VCaP (cell line): Measurements from ENCODE around the gene SLC29A1.
A peak's percentile ranks its signal among the peaks of the same experiment; 100 is the strongest.

Experiments used
- H3K27ac ChIP-seq: fragments of 450-650 bp; 2 replicates; pipeline ENCODE4 v1.5.1; 2017
- TF ChIP-seq, protein P1 (sequence below): fragments of 450-650 bp; conservative IDR thresholded peaks from 2 replicates; pipeline ENCODE4 v1.5.1; 2017; ENCODE audit warnings: mild to moderate bottlenecking, moderate library complexity

Gene SLC29A1

DNA sequence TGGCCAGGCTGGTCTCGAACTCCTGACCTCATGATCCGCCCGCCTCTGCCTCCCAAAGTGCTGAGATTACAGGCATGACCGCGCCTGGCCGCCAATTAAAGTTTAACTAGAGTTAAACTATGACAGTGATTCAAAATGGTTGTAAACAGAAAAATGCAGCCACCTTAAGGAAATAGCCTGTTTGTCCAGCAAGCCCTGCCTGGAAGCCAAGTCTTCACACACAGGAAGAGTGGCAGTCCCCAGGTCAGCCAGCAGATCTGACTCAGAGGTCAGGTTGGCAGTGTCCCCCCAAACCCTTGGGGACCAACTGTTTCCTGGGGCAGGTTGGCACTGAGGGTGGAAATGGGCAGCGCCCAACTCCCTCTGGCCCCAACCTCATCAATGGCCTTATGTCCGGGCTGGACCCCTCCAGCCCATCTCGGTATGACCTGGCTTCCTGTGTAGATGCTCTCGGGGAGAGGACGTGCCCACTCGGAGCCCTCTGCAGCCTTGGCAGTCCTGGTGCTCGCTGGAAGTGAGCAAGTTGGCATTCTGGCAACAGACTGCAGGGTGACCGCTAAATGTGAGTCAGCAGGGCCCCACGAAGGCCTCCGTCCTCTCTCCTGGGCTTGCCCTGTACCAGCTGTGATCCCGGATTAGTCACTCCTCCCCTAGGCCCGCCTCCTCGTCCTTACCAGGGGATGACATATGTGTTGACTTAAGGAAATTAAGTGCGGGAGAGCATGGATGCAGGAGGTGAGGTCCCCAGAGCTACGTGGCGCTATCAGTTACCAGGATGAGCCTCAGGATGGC is 13.8 kb downstream of the SLC29A1 start:
- TF ChIP-seq, protein P1, sequence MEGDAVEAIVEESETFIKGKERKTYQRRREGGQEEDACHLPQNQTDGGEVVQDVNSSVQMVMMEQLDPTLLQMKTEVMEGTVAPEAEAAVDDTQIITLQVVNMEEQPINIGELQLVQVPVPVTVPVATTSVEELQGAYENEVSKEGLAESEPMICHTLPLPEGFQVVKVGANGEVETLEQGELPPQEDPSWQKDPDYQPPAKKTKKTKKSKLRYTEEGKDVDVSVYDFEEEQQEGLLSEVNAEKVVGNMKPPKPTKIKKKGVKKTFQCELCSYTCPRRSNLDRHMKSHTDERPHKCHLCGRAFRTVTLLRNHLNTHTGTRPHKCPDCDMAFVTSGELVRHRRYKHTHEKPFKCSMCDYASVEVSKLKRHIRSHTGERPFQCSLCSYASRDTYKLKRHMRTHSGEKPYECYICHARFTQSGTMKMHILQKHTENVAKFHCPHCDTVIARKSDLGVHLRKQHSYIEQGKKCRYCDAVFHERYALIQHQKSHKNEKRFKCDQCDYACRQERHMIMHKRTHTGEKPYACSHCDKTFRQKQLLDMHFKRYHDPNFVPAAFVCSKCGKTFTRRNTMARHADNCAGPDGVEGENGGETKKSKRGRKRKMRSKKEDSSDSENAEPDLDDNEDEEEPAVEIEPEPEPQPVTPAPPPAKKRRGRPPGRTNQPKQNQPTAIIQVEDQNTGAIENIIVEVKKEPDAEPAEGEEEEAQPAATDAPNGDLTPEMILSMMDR: no peak
- H3K27ac ChIP-seq: peak overlapping the region; percentile 87

DNA sequence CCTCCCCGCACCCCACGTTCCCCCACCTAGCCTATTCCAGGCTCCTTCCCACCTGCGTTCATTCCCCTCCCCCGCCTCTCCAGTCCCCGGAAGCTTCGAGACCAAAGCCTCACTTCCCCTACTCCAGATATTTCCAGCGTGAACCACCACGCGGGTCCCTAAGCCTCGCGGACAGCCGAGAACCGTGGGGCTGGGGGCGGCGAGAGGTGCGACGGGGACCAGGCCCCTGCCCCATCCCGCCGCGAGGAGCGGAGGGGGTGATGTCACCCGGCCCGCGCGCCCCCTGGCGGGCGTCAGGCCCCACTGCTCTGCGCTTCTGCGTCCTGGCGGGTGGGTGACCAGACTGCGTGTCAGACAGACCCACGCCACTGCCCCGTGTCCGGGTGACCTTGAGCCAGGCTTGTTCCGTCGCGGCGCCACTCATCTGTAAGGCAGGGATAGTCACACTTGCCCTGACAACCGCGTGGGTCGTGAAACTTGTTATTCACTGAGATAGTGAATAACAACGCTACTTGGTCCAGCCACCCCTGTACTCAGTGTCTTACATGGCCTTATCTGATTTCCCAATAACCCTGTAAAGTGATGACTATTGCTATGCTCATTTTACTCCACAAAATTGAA is 14.5 kb downstream of the SLC29A1 start:
- TF ChIP-seq, protein P1: peak; percentile 99
- peak overlapping the region; percentile 87 for H3K27ac ChIP-seq

- peak overlapping the region; percentile 87; the same call in 1 of the 2 replicates for H3K27ac ChIP-seq
- TF ChIP-seq, protein P1: no peak
These were observed 15.4 kb downstream of the SLC29A1 start for GRCh38 chr6:44238687-44239350.

- H3K27ac ChIP-seq: no peak overlapping the region
- TF ChIP-seq, protein P1: no peak
These were observed 19.9 kb downstream of the SLC29A1 start for GRCh38 chr6:44243345-44243744.

GRCh38 chr6:44245391-44245911 is 22.1 kb downstream of the SLC29A1 start:
- H3K27ac ChIP-seq: peak overlapping the region; percentile 95
- TF ChIP-seq, protein P1: no peak

DNA sequence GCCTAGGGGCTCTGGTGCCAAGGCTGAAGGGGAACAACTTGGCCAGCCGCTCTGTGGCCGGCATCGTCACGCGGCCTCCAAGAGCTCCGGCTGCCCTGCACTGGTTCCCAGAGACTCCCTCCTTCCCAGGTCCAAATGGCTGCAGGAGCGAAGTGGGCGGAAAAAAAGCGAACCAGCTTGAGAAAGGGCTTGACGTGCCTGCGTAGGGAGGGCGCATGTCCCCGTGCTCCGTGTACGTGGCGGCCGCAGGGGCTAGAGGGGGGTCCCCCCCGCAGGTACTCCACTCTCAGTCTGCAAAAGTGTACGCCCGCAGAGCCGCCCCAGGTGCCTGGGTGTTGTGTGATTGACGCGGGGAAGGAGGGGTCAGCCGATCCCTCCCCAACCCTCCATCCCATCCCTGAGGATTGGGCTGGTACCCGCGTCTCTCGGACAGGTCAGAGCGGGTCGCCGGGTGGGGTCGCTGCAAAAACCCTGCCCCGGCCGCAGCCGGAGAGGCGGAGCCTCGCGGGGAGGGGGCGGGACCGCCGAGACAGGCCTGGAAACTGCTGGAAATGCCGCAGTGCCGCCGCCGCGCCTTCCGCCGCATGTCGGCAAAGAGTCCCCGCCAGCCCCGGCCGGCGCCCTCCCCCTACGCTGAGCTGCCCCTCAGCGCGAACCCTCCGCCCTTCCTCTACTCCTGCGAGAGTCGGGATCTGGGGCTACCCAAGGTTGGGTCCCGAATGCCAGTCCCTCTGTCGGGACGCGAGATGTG is 22.7 kb downstream of the SLC29A1 start:
- H3K27ac ChIP-seq: peak overlapping the region; percentile 95
- TF ChIP-seq, protein P1: peak; percentile 71
